Measurements from ENCODE around the gene MYO15A. TPM values are rescaled to one million over a fixed set of nuclear protein-coding genes. Genes with fewer than 3 reads are reported as not detected.

The MYO15A gene
- total RNA-seq, 1 experiment from 2014 or later: 2.8 TPM

- RAD21 ChIA-PET (ENCODE audit: low non-redundant PET in 1 of 2, low total read pairs in 2 of 2, uncharacterized antibody in 2 of 2, unreplicated experiment in 2 of 2): no interaction called here
- DNase-seq (ENCODE audit: low read depth, low spot score) (no peak), ATAC-seq (no peak)
- no peaks in the 10 kb centered on the region for H3K9me3 ChIP-seq (ENCODE audit: control insufficient read depth in 1 of 2, insufficient read depth in 1 of 2, low read depth in 1 of 2, low read length in 2 of 2)
- no peak overlapping the region for H3K27ac ChIP-seq (ENCODE audit: low read depth, low read length)
- TF ChIP-seq EZH2 (IDR thresholded peaks at IDR 0.05): no peak
- no peak for TF ChIP-seq ZNF274 (IDR thresholded peaks at IDR 0.05; ENCODE audit: low read depth, low read length)
- no peak for TF ChIP-seq CEBPB (IDR thresholded peaks at IDR 0.05; ENCODE audit: low read depth)
- no peak for TF ChIP-seq TCF7L2 (IDR thresholded peaks at IDR 0.05; ENCODE audit: borderline replicate concordance, extremely low read depth, insufficient read depth, insufficient read length)
- TF ChIP-seq POLR2A (IDR thresholded peaks at IDR 0.05; ENCODE audit: borderline replicate concordance, extremely low read depth, insufficient read depth, insufficient read length): no peak
- no peak for TF ChIP-seq ELF1 (IDR thresholded peaks at IDR 0.05; ENCODE audit: borderline replicate concordance, low read depth)
- TF ChIP-seq SRF (IDR thresholded peaks at IDR 0.05; ENCODE audit: low read depth): no peak
- no peak for TF ChIP-seq JUND (IDR thresholded peaks at IDR 0.05)
- TF ChIP-seq POLR2AphosphoS5 (IDR thresholded peaks at IDR 0.05; ENCODE audit: low read depth, low read length): no peak
- TF ChIP-seq ZFX (IDR thresholded peaks at IDR 0.05): no peak
- no peak for TF ChIP-seq EZH2phosphoT487 (IDR thresholded peaks at IDR 0.05; ENCODE audit: borderline replicate concordance)
- no peak for TF ChIP-seq CBX3 (IDR thresholded peaks at IDR 0.05; ENCODE audit: low read depth)
- CTCF ChIA-PET: interaction anchor here (0.6 kb wide), 1 partner anchor 110 kb away, joined by 3 read pairs; no protein-coding TSS in a partner anchor
- H3K4me1 ChIP-seq (ENCODE audit: control insufficient read depth in 1 of 2, insufficient read depth in 2 of 2, low read length in 2 of 2): 0 out of 4 replicates have a peak, but pooled peaks cover 0 to 3% of the 10 kb centered on the region in 2 experiments
- no peak overlapping the region for H3K4me2 ChIP-seq (ENCODE audit: low read length)
- H3K9me2 ChIP-seq (ENCODE audit: insufficient read depth): no peaks in the 10 kb centered on the region
- H3K79me2 ChIP-seq (ENCODE audit: insufficient read depth, low read length): peaks cover 97% of the 10 kb centered on the region
- H3K9ac ChIP-seq (ENCODE audit: low read length): no peak overlapping the region
- no peak overlapping the region for H3K4me3 ChIP-seq (replicated peaks in 1 of 2; ENCODE audit: low read depth in 1 of 2, low read length in 2 of 2)
- H2AFZ ChIP-seq (ENCODE audit: low read depth, low read length, poor library complexity, severe bottlenecking): no peak overlapping the region
- H3K27me3 ChIP-seq (ENCODE audit: insufficient read depth, low read length): no peaks in the 10 kb centered on the region
- intact Hi-C loops (cut with micrococcal nuclease): no loop called here
- peaks cover 39 to 62% of the 10 kb centered on the region in 2 experiments for H3K36me3 ChIP-seq (ENCODE audit: control insufficient read depth in 1 of 2, insufficient read depth in 2 of 2, low read length in 2 of 2)
- POLR2A ChIA-PET: no interaction called here
- H4K20me1 ChIP-seq (ENCODE audit: insufficient read depth): peaks cover 8% of the 10 kb centered on the region; the same call in 1 of the 2 replicates
- no TSS peak for BruUV-seq (replicated peaks)
Observed at GRCh38 chr17:18191236-18191667, 82.7 kb downstream of the MYO15A start.

GRCh38 chr17:18191967-18192366 is 83.4 kb downstream of the MYO15A start:
- H3K27me3 ChIP-seq (ENCODE audit: insufficient read depth, low read length): no peaks in the 10 kb centered on the region
- no peak overlapping the region for H3K27ac ChIP-seq (ENCODE audit: low read depth, low read length)
- H3K4me1 ChIP-seq (ENCODE audit: control insufficient read depth in 1 of 2, insufficient read depth in 2 of 2, low read length in 2 of 2): no peaks in the 10 kb centered on the region
- no TSS peak for BruUV-seq (replicated peaks)
- DNase-seq (ENCODE audit: low read depth, low spot score) (no peak), ATAC-seq (peak; percentile 80)
- H3K36me3 ChIP-seq (ENCODE audit: control insufficient read depth in 1 of 2, insufficient read depth in 2 of 2, low read length in 2 of 2): peaks cover 42 to 66% of the 10 kb centered on the region in 2 experiments
- no peak overlapping the region for H3K4me2 ChIP-seq (ENCODE audit: low read length)
- no peaks in the 10 kb centered on the region for H3K9me3 ChIP-seq (ENCODE audit: control insufficient read depth in 1 of 2, insufficient read depth in 1 of 2, low read depth in 1 of 2, low read length in 2 of 2)
- intact Hi-C loops (cut with micrococcal nuclease): no loop called here
- H4K20me1 ChIP-seq (ENCODE audit: insufficient read depth): peaks cover 8% of the 10 kb centered on the region; the same call in 1 of the 2 replicates
- RAD21 ChIA-PET (ENCODE audit: low non-redundant PET in 1 of 2, low total read pairs in 2 of 2, uncharacterized antibody in 2 of 2, unreplicated experiment in 2 of 2): no interaction called here
- no peak overlapping the region for H2AFZ ChIP-seq (ENCODE audit: low read depth, low read length, poor library complexity, severe bottlenecking)
- H3K4me3 ChIP-seq (replicated peaks in 1 of 2; ENCODE audit: low read depth in 1 of 2, low read length in 2 of 2): no peak overlapping the region
- no peak overlapping the region for H3K9ac ChIP-seq (ENCODE audit: low read length)
- H3K9me2 ChIP-seq (ENCODE audit: insufficient read depth): no peaks in the 10 kb centered on the region
- peaks cover 97% of the 10 kb centered on the region for H3K79me2 ChIP-seq (ENCODE audit: insufficient read depth, low read length)
- CTCF ChIA-PET: no interaction called here
- TF ChIP-seq CBX3 (IDR thresholded peaks at IDR 0.05; ENCODE audit: low read depth) (no peak), EGR1 (IDR thresholded peaks at IDR 0.05; ENCODE audit: low read depth) (no peak)
- TF ChIP-seq, protein P1, sequence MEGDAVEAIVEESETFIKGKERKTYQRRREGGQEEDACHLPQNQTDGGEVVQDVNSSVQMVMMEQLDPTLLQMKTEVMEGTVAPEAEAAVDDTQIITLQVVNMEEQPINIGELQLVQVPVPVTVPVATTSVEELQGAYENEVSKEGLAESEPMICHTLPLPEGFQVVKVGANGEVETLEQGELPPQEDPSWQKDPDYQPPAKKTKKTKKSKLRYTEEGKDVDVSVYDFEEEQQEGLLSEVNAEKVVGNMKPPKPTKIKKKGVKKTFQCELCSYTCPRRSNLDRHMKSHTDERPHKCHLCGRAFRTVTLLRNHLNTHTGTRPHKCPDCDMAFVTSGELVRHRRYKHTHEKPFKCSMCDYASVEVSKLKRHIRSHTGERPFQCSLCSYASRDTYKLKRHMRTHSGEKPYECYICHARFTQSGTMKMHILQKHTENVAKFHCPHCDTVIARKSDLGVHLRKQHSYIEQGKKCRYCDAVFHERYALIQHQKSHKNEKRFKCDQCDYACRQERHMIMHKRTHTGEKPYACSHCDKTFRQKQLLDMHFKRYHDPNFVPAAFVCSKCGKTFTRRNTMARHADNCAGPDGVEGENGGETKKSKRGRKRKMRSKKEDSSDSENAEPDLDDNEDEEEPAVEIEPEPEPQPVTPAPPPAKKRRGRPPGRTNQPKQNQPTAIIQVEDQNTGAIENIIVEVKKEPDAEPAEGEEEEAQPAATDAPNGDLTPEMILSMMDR (IDR thresholded peaks at IDR 0.05 in 2 of 3, conservative IDR thresholded peaks at IDR 0.05 in 1 of 3; ENCODE audit: borderline replicate concordance in 1 of 3, insufficient read depth in 1 of 3, low read depth in 2 of 3, low read length in 2 of 3): peak in 2 of 3 experiments; percentile 36 to 41; a peak in 3 of 6 replicates
- POLR2A ChIA-PET: no interaction called here

All from HCT116 (cell line).